Neural progenitor cell (in vitro differentiated cells): ENCODE measurements around the gene MYLK.

Source experiments
- EZH2 ChIP-seq: fragments of 200-600 bp; sonication (generic); IDR thresholded peaks from 2 replicates; pipeline ENCODE4 v1.6.1; 2017; ENCODE audit warnings: antibody characterized with exemption, mild to moderate bottlenecking, moderate library complexity
- TF ChIP-seq, protein P1 (sequence below): fragments of 200-600 bp; sonication (generic); IDR thresholded peaks from 2 replicates; pipeline ENCODE4 v1.5.1; 2017; ENCODE audit warnings: antibody characterized with exemption, mild to moderate bottlenecking

DNA sequence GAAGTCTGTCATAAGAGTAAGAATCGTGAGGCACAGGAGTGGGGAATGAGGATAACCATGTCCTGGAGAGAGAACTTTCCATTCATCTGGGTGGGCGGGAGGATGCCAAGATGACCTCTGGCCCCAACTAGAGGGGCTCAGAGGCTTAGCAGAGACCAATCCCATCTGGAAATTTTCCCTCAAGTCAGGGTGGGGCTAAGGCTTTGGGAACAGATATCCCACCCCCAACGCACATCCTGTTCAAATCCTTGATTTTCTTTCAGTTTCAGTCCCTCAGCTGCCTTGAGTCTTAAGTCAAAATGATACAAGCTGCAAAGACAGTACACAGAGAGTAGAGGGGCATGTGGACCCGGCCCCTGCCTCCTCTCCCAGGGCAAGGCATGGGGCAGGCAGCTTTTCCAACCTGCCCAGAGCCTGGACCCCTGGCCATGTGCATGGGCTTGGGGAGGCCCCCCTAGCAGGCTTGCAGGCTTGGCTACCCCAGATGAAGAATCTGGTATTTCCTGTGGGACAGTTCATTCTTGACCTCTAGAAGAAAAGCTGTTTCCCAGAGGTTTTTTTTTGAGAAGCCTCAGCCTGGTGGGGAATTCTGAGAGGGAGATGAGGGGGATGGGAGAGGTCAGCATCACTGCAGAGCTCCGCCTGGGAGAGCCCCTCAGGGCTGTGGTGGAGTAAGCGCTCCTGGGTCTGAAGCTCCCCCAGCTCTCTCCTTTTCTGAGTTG is 189.6 kb downstream of the MYLK start:
- TF ChIP-seq, protein P1, sequence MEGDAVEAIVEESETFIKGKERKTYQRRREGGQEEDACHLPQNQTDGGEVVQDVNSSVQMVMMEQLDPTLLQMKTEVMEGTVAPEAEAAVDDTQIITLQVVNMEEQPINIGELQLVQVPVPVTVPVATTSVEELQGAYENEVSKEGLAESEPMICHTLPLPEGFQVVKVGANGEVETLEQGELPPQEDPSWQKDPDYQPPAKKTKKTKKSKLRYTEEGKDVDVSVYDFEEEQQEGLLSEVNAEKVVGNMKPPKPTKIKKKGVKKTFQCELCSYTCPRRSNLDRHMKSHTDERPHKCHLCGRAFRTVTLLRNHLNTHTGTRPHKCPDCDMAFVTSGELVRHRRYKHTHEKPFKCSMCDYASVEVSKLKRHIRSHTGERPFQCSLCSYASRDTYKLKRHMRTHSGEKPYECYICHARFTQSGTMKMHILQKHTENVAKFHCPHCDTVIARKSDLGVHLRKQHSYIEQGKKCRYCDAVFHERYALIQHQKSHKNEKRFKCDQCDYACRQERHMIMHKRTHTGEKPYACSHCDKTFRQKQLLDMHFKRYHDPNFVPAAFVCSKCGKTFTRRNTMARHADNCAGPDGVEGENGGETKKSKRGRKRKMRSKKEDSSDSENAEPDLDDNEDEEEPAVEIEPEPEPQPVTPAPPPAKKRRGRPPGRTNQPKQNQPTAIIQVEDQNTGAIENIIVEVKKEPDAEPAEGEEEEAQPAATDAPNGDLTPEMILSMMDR = no peak
- no peak for TF ChIP-seq EZH2
